Kidney glomerular epithelial cell (primary cell): ENCODE measurements around the gene CHST3.

Experiments
- DNase-seq: peaks from one replicate; lab custom pipeline; 2025; lab: John Stamatoyannopoulos, UW

CHST3 gene

GRCh38 chr10:71950683-71951082 is 13.5 kb upstream of the CHST3 start:
- DNase-seq, result no peak

- DNase-seq, result no peak
Measured at GRCh38 chr10:71952745-71953144, 11.4 kb upstream of the CHST3 start.

- DNase-seq, result no peak
Measured at GRCh38 chr10:71957546-71958275, 6.5 kb upstream of the CHST3 start.

- DNase-seq, result no peak
Measured at GRCh38 chr10:71959526-71959925, 4.7 kb upstream of the CHST3 start.

- DNase-seq, result no peak
Measured at GRCh38 chr10:71961831-71962230, 2.4 kb upstream of the CHST3 start.

GRCh38 chr10:71962901-71963300 is 1.3 kb upstream of the CHST3 start:
- DNase-seq, result no peak

GRCh38 chr10:71963351-71964097 is 671 bp upstream of the CHST3 start:
- DNase-seq, result no peak

GRCh38 chr10:71964743-71965515 is 734 bp downstream of the CHST3 start:
- DNase-seq, result peak; percentile 73

- DNase-seq, result no peak
Measured at GRCh38 chr10:71965623-71966022, 1.4 kb downstream of the CHST3 start.

GRCh38 chr10:71966046-71967004 is 2.1 kb downstream of the CHST3 start:
- DNase-seq, result peak; percentile 72

- peak; percentile 90 for DNase-seq
Measured at GRCh38 chr10:71967958-71968357, 3.8 kb downstream of the CHST3 start.

- peak; percentile 27 for DNase-seq
Measured at GRCh38 chr10:71968553-71969474, 4.6 kb downstream of the CHST3 start.

- DNase-seq, result no peak
Measured at GRCh38 chr10:71969929-71970328, 5.7 kb downstream of the CHST3 start.

GRCh38 chr10:71970331-71970730 is 6.1 kb downstream of the CHST3 start:
- DNase-seq, result no peak

- peak; percentile 14 for DNase-seq
Measured at GRCh38 chr10:71970869-71971268, 6.7 kb downstream of the CHST3 start.

GRCh38 chr10:71971311-71971731 is 7.1 kb downstream of the CHST3 start:
- no peak for DNase-seq

- DNase-seq, result no peak
Measured at GRCh38 chr10:71971769-71972555, 7.8 kb downstream of the CHST3 start.

GRCh38 chr10:71972746-71973695 is 8.8 kb downstream of the CHST3 start:
- DNase-seq, result no peak
